DMS114 treated with DMSO at 0.1 percent for 48 hours (cell line): ENCODE data around the gene MOGAT2.
A peak's percentile ranks its signal among the peaks of the same experiment; 100 is the strongest.
"Not testable (repeated sequence)": the region's sequence is repeated elsewhere in the genome, so short reads cannot be mapped to it uniquely, and the experiment has no call there.

Source experiments
- DNase-seq: peaks from one replicate; lab custom pipeline; 2025; ENCODE audit not compliant: unreplicated experiment; lab: John Stamatoyannopoulos, UW

The MOGAT2 gene

GRCh38 chr11:75717608-75718418 lies at the start of gene MOGAT2:
Gene MOGAT2, plus strand, starts transcription at chr11:75717838. Its CDS starts 51 bp downstream, at chr11:75717889.
- DNase-seq: no peak

DNA sequence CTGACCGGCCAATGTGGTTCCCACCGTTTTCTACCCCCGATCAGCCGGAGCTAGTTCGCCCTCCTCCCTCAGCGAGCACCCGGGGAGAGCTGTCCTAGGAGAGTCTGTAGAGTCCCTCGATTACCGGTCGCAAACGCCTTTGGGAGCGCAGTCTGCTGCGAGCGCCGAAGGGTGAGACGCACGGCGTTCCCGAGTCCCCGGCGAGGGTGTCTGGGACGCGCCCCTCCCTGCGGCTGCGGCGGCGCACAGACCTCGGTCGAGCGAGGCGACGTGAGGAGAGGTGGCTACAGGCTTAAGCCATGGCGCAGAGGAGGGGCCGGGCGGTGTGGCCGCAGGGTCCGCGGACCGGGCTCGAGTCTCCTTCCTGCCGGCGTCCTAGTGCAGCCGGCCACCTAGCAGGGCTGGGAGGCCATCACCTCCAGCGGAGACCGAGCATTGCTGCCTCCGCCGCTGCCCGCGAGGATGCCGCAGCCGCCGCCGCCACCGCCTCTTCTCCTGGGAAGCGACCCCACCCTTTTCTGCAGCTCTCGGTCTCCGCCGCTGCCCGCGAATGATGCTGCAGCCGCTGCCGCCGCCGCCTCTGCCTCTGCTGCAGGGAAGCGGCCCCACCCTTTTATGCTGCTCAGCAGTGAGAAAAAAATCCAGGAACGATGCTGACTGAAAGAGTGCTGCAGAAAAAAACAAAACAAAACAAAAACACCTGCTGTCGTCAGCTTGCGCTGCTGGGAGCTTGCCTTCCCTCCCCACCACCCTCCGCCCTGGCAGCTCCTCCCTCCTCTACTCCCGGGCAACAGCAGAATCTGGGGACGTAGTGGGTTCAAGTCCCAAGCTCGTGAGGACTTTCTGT lies 49.0 kb upstream of the MOGAT2 start, which contains the start of gene MAP6:
Gene MAP6, minus strand, starts transcription at position 588 of the 847 bp plus-strand sequence. CDS start 669 bp downstream, outside the sequence.
- DNase-seq: peak; percentile 24

DNA sequence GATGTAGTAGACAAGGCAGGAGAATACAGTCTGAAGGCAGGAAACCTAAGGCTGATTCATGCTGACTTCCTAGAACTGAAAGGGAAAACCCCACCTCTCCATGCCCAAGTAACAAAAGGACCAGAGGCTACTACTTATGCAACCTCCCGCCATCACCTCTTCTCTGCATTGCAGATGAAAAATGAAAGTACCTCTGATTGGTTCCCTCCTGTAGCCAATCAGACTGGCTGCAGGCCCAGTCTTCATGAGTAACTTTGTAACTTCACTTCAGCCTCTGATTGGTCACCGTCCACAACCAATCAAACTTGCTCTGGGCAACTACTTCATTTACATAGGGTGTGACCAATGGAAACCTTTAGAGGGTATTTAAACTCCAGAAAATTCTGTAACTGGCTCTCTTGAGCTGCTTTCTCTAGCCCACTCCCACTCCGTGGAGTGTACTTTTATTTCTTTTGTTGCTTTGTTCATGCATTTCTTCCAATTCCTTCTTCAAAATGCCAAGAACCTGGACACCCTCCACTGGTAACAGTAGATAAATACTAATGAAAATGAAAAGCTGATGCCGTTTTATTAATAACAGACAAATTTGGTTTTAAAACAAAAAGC lies 43.6 kb upstream of the MOGAT2 start:
- no peak for DNase-seq

- DNase-seq: no peak
Observed at GRCh38 chr11:75677275-75677674, 40.4 kb upstream of the MOGAT2 start.

- DNase-seq: no peak
Observed at GRCh38 chr11:75677909-75678308, 39.7 kb upstream of the MOGAT2 start.

DNA sequence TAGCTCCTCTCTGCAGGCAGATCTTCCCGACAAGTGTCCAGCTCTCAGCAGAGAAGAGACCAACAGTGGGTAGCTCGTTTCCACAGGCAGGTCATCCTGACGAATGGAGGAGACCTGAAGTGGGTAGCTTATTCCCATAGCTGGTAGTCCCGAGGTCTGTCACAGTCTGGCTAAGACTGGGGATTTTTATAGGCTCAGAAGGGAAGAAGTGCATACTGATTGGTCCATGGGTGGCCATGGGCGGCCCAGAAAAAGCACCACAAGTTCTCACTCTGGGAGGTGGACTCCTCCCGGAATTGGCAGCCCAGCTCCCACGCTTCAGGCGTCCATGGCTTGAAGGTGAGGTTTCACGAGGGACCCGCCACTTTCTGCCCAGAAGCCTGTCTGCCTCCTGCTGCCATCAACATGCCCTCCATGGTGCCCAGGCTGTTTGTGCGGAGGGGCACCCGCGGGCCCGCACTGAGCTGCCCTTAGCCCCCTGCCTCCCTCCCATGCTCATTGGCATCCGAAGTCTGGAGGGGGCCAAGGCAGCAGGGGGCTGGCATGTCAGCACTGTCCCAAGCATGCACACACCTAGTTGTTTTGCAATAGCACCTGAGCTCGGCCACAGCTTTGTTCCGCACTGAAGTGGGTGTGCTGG lies 38.9 kb upstream of the MOGAT2 start:
- DNase-seq: no peak

GRCh38 chr11:75679566-75679965 lies 38.1 kb upstream of the MOGAT2 start:
- no peak for DNase-seq

DNA sequence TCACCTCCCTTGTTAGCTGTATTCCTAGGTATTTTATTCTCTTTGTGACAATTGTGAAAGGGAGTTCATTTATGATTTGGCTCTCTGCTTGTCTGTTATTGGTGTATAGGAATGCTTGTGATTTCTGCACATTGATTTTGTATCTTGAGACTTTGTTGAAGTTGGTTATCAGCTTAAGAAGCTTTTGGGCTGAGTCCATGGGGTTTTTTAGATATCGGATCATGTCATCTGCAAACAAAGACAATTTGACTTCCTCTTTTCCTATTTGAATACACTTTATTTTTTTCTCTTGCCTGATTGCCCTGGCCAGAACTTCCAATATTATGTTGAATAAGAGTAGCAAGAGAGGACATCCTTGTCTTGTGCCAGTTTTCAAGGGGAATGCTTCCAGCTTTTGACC lies 33.8 kb upstream of the MOGAT2 start:
- not testable (repeated sequence) for DNase-seq

GRCh38 chr11:75689863-75690609 lies 27.6 kb upstream of the MOGAT2 start:
- DNase-seq: no peak

DNA sequence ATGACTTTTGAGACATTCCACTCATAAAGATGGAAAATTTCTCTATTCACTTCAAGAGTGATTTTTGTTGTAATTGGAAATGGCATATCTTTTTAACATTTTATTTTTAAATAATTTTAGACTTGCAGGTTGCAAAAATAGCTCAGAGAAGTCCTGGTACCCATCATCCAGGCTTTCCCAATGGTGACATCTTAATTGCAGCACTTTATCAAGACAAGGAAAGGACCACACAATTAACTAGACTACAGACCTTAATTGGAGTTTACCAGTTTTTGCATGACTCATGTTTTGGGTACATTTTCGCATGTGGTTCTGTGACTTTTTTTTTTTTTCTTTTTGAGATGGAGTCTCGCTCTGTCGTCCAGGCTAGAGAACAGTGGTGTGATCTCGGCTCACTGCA lies 25.8 kb upstream of the MOGAT2 start:
- no peak for DNase-seq

GRCh38 chr11:75697906-75698581 lies 19.6 kb upstream of the MOGAT2 start:
- no peak for DNase-seq

GRCh38 chr11:75700940-75701339 lies 16.7 kb upstream of the MOGAT2 start:
- DNase-seq: no peak

DNA sequence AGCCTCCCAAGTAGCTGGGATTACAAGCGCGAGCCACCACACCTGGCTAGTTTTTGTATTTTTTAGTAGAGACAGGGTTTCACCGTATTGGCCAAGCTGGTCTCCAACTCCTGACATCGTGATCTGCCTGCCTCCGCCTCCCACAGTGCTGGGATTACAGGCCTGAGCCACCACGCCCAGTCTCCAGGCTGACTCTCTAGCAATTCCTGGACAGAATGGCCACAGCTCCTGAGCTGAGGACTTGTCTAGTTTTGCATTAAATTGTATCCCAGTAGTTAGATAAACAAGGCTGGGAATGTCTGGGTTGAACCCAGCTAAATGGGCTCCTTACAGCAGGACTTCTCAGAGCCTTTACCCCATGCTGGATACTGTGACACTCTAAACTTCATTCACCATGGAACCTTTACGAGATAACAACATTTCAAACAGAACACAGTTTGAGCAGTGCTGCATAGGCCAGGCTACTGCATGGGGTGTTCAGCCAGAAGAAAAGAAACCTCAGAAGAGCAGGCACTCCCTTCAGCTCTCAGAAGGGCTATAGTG lies 13.9 kb upstream of the MOGAT2 start:
- DNase-seq: no peak

- DNase-seq: no peak
Observed at GRCh38 chr11:75705541-75705940, 12.1 kb upstream of the MOGAT2 start.

DNA sequence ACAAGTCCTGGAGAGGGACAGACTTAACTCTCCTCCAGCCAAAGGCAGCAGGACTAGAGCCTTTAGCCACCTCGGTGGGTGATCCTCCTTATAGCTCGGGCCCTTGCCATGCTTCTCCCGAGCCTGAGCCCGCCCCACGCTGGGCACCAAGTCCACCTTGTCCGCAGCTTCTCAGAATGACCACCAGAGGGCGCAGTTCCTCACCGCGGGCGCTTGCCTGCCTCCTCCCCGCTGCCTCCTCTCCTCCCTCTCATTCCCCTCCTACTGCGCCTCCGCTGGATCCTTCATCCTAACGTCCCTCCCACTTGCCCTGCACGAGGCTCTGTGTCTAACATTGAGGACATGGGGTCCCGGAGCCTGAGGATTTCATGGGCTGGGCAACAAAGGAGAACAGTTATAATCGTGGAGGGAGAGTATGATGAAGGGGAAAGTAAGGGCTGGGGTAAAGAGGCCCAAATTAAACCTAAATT lies 11.3 kb upstream of the MOGAT2 start:
- peak; percentile 56 for DNase-seq

- no peak for DNase-seq
Observed at GRCh38 chr11:75714211-75714610, 3.4 kb upstream of the MOGAT2 start.

- DNase-seq: no peak
Observed at GRCh38 chr11:75715688-75716087, 1.9 kb upstream of the MOGAT2 start.

DNA sequence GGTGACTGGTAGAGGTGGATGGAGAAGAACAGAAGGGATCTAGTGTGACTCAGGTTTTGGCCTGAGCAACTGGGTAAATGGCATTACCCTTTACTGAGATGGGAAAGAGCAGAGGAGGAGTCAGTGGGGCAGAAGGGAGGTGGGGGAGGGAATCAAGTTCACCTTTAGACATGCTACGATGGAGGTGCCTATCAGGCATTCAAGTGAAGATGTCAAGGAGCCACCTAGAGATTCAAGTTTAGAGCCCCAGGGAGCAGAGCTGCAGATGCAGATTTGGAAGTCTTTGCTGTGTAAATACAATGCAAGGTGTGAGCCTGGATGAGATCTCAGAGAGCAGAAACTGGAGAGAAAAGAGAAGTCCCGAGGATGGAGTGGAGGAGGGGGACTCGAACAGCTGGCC lies 979 bp upstream of the MOGAT2 start:
- no peak for DNase-seq
